Left lobe of liver (tissue), 2 donors: ENCODE data around the gene MAP6. TPM values are rescaled to one million over a fixed set of nuclear protein-coding genes. Genes with fewer than 3 reads are reported as not detected.
A peak's percentile ranks its signal among the peaks of the same experiment; 100 is the strongest.
"Not testable (repeated sequence)": the region's sequence is repeated elsewhere in the genome, so short reads cannot be mapped to it uniquely, and the experiment has no call there.

Source experiments
- ATAC-seq: fragments of 200-7000 bp; cut with Tn5 transposase; one replicate; pipeline ENCODE4 v1.9.1; 2020; ENCODE audit warnings: mild to moderate bottlenecking, moderate library complexity
- DNase-seq: peaks from one replicate; pipeline ENCODE4 v3.0.0-alpha.2; 2020; ENCODE audit warnings: low spot score
- total RNA-seq: library from RNA; stranded (reverse); gene quantifications from one replicate; pipeline ENCODE4 v1.2.1, GENCODE V29; 2021
- donor health status: DM: no; HTN: no; CAD: no; lungs with moderate emphysema.
- donor health status: DM: no; HTN: yes; CAD: no.

MAP6 gene
- total RNA-seq, result 0.33 TPM

DNA sequence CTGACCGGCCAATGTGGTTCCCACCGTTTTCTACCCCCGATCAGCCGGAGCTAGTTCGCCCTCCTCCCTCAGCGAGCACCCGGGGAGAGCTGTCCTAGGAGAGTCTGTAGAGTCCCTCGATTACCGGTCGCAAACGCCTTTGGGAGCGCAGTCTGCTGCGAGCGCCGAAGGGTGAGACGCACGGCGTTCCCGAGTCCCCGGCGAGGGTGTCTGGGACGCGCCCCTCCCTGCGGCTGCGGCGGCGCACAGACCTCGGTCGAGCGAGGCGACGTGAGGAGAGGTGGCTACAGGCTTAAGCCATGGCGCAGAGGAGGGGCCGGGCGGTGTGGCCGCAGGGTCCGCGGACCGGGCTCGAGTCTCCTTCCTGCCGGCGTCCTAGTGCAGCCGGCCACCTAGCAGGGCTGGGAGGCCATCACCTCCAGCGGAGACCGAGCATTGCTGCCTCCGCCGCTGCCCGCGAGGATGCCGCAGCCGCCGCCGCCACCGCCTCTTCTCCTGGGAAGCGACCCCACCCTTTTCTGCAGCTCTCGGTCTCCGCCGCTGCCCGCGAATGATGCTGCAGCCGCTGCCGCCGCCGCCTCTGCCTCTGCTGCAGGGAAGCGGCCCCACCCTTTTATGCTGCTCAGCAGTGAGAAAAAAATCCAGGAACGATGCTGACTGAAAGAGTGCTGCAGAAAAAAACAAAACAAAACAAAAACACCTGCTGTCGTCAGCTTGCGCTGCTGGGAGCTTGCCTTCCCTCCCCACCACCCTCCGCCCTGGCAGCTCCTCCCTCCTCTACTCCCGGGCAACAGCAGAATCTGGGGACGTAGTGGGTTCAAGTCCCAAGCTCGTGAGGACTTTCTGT, at the start of gene MAP6:
Gene MAP6, minus strand, starts transcription at position 588 of the 847 bp plus-strand sequence. CDS start 669 bp downstream, outside the sequence.
- ATAC-seq (no peak), DNase-seq (no peak)

DNA sequence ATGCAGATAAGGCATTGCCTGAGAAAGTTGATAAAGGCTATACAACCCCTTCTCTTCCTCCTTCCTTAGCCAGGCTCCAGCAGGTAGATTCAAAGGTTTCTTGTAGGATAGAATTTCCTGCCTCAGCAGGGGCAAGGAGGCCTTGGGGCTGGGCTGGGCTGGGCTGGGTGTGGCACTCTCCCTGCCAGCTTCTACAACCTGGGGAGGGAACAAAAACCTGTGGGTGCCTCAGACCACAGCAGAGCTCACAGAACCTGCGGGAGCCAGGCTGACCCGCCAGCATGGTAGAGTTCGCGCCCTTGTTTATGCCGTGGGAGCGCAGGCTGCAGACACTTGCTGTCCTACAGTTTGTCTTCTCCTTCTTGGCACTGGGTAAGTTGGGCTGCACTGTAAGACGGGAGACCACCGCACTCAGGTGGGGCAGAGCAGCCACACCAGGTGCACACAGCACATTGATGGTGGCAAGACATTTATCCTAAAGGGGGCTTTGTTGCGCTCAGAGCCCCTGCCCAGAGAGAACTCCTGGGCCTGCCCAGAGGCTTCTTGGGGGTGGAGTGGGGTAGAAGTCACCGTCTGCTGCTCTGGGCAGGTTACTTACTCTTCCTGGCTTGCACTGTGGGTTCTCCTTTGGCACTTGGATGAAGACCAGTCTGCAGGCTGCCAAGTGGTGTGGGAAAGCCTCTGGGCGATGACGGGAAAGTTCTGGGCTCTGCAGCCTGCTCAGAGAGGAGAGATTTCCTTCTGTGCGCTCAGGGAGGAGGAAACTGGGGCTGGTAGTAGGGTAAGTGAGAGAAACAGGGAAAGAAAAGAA, 49.0 kb upstream of the MAP6 start, which contains the start of gene MOGAT2:
Gene MOGAT2, plus strand, starts transcription at position 231 of the 811 bp plus-strand sequence. Its CDS starts 51 bp downstream, at position 282.
- DNase-seq, result peak; percentile 82

GRCh38 chr11:75716659-75717058, 47.8 kb upstream of the MAP6 start:
- DNase-seq (no peak), ATAC-seq (no peak)

More for the DNA sequence above, 49.0 kb upstream of the MAP6 start, which contains the start of gene MOGAT2:
- ATAC-seq, result peak; percentile 47

DNA sequence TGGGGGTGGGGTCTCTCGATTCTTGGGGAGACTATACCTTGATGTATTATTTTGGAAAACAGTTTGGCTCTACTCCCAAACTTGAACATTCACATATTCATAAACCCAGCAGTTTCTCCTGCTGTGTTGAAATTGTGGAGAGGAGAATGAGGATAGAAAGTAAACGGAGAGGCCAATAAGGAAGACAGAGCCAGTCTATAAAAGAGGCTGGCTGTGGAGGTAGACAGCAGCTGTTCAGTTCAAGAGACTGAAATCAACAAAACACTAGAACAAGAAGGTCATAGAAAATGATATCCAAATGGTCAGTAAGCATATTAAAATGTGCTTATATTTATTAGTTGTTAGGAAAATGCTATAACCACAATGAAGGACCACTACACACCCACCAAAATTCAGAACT, 46.9 kb upstream of the MAP6 start:
- DNase-seq, result no peak

DNA sequence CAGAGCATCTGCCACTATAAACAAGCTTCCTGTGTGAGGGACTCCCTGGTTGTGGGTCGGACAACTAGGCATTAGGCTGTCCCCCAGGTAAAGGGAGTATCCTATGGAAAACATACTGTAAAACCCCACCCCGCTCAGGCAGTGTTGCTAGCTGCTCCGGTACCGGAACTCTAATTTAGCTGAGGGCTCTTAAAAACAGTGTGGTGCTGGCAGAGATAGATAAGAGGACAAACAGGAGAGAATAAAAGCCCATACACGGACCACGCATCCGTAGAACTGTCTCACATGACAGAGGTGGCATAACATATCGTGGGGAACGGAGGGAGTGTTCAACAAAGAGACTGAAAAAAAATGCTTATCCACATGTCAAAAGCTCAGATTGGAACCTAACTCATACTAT, 45.4 kb upstream of the MAP6 start:
- no peak for DNase-seq
- no peak for ATAC-seq

More for the DNA sequence above, 46.9 kb upstream of the MAP6 start:
- no peak for ATAC-seq

DNA sequence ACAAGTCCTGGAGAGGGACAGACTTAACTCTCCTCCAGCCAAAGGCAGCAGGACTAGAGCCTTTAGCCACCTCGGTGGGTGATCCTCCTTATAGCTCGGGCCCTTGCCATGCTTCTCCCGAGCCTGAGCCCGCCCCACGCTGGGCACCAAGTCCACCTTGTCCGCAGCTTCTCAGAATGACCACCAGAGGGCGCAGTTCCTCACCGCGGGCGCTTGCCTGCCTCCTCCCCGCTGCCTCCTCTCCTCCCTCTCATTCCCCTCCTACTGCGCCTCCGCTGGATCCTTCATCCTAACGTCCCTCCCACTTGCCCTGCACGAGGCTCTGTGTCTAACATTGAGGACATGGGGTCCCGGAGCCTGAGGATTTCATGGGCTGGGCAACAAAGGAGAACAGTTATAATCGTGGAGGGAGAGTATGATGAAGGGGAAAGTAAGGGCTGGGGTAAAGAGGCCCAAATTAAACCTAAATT, 37.5 kb upstream of the MAP6 start:
- peak; percentile 78 for DNase-seq
- ATAC-seq, result peak; percentile 100

DNA sequence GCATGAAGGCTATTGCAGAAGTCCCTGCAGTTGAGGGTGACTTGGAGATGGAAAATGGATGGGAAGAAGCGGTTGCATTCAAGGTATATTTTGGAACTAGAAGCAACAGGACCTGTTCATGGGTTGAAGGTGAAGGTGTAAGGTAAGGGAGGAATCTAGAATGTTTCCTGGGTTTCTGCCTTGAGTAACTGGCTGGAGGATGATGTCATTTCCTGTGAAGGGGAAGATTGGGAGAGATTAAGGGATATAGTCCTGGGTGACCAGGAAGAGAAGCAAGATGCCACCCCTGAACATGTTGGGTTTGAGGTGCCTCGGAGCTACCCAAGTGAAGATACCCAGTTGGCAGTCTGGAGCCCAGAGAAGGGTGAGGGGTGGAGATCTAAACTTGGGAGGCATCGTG, 36.7 kb upstream of the MAP6 start:
- DNase-seq, result no peak
- no peak for ATAC-seq

DNA sequence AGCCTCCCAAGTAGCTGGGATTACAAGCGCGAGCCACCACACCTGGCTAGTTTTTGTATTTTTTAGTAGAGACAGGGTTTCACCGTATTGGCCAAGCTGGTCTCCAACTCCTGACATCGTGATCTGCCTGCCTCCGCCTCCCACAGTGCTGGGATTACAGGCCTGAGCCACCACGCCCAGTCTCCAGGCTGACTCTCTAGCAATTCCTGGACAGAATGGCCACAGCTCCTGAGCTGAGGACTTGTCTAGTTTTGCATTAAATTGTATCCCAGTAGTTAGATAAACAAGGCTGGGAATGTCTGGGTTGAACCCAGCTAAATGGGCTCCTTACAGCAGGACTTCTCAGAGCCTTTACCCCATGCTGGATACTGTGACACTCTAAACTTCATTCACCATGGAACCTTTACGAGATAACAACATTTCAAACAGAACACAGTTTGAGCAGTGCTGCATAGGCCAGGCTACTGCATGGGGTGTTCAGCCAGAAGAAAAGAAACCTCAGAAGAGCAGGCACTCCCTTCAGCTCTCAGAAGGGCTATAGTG, 34.9 kb upstream of the MAP6 start:
- DNase-seq, result no peak
- no peak for ATAC-seq

DNA sequence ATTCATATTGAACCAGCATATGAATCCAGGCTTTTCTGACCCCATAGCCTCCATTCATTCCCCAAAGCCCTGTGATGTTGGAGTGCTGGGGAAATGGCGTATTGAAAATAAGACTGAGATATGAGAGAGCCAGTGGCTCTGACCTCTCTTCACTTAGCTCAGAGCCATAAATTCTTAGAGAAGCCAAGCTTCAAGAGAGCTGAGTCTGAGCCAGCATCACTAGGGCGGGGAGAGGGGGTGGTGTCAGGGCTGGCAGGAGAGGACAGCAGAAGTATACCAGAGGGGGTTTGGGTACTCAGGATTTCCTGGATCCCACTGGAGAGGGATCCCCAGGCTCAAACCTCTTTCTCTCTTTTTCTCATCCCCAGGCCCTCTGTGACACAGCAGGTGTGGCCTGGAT, 32.1 kb upstream of the MAP6 start:
- DNase-seq, result no peak
- ATAC-seq, result no peak

- no peak for DNase-seq
- no peak for ATAC-seq
Observed at GRCh38 chr11:75697906-75698581, 29.2 kb upstream of the MAP6 start.

- DNase-seq (no peak), ATAC-seq (no peak)
Observed at GRCh38 chr11:75691804-75692203, 23.0 kb upstream of the MAP6 start.

- ATAC-seq, result no peak
- DNase-seq, result no peak
Observed at GRCh38 chr11:75689863-75690609, 21.2 kb upstream of the MAP6 start.

- DNase-seq, ATAC-seq: not testable (repeated sequence)
Observed at GRCh38 chr11:75683856-75684255, 15.0 kb upstream of the MAP6 start.

DNA sequence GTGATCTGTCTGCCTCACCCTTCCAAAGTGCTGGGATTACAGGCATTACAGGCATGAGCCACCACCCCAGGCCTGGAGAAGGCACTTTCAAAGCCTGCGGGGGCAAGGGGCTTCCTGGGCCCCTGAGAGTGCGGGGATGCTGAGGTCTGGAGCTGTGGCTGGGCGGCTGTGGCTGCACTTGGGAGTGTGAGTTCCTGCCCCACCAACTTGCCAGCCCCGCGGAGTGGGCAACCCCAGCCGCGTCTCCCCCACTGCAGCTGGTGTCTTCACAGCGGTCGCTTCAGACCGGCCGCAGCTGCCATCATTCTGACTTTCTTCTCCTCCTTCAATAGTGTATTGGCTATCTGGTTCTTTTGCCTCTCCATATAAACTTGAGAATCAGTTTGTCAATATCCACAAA, 10.7 kb upstream of the MAP6 start:
- no peak for ATAC-seq
- no peak for DNase-seq

DNA sequence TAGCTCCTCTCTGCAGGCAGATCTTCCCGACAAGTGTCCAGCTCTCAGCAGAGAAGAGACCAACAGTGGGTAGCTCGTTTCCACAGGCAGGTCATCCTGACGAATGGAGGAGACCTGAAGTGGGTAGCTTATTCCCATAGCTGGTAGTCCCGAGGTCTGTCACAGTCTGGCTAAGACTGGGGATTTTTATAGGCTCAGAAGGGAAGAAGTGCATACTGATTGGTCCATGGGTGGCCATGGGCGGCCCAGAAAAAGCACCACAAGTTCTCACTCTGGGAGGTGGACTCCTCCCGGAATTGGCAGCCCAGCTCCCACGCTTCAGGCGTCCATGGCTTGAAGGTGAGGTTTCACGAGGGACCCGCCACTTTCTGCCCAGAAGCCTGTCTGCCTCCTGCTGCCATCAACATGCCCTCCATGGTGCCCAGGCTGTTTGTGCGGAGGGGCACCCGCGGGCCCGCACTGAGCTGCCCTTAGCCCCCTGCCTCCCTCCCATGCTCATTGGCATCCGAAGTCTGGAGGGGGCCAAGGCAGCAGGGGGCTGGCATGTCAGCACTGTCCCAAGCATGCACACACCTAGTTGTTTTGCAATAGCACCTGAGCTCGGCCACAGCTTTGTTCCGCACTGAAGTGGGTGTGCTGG, 9.9 kb upstream of the MAP6 start:
- no peak for ATAC-seq
- no peak for DNase-seq

DNA sequence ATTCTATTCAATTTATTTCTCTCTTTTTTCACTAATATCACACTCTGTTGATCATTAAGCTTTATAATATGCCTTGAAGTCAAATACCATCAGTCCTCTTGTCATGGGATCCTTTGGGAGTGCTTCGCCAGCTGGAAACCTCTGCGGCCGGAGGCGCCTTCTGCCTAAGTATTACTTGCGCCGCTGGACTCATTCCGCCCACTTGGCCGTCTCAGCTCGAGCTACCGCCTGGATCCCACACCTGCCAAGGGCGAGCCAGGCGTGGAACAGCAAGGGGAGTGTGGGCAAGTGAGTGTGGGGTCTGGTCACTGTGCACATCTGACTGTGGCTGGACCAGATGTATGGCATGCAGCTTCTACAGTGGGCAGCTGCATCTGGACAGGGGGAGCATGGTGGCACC, 9.1 kb upstream of the MAP6 start:
- DNase-seq, result no peak
- ATAC-seq, result no peak

- DNase-seq, result no peak
- no peak for ATAC-seq
Observed at GRCh38 chr11:75677275-75677674, 8.4 kb upstream of the MAP6 start.

DNA sequence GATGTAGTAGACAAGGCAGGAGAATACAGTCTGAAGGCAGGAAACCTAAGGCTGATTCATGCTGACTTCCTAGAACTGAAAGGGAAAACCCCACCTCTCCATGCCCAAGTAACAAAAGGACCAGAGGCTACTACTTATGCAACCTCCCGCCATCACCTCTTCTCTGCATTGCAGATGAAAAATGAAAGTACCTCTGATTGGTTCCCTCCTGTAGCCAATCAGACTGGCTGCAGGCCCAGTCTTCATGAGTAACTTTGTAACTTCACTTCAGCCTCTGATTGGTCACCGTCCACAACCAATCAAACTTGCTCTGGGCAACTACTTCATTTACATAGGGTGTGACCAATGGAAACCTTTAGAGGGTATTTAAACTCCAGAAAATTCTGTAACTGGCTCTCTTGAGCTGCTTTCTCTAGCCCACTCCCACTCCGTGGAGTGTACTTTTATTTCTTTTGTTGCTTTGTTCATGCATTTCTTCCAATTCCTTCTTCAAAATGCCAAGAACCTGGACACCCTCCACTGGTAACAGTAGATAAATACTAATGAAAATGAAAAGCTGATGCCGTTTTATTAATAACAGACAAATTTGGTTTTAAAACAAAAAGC, 5.2 kb upstream of the MAP6 start:
- no peak for DNase-seq
- no peak for ATAC-seq

DNA sequence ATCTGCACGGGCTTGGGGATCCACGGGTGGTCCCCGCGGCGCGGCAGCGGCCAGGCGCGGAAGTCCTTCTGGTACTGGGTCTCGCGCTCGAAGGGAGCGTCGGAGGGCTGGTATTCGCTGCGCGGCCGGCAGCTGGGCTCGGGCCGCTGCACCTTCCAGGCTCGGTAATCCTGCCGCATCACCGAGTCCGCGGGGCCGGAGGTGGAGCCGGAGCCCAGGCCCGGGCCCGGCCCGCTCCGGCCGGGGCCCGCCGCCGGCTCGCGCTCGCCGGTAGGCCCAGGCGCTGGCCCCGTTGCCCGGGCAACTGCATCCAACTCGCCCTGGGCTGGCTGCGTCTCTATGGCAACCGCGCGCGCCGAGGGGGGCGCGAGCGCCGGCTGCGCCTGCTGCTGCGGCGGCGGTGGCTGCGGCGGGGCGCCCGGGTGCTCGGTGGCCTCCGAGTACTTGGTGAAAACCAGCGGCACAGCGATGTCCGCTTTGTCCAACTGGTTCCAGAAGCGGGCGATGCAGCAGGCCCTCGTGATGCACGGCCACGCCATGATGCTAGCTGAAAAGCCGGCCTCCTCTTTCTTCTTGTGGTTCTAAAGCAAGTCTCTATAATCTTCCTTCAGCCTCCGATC, 897 bp downstream of the MAP6 start:
- ATAC-seq (peak; percentile 79), DNase-seq (peak; percentile 56)
